Measurements from ENCODE around the gene GID8.

Gene GID8

DNA sequence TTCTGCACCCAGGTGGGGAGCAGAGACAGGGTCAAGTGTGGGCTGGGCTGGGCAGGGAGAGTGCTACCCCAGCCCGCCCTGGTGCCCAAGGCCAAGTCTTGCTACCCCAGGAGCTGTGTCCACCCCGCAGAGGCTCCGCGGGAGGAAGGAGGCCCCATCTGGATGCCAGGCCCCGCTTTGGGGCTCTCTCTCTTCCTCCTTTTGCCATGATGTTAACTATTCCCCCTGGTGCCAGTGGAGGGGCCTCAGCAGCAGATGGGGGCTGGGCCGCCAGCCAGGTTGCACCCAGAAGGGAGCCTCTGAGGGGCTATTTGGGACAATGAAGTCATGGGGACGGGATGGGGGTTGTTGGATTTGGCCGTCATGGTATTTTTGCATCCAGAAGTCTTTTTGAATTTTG lies 23.9 kb downstream of the GID8 start:
- TF ChIP-seq, protein P1, sequence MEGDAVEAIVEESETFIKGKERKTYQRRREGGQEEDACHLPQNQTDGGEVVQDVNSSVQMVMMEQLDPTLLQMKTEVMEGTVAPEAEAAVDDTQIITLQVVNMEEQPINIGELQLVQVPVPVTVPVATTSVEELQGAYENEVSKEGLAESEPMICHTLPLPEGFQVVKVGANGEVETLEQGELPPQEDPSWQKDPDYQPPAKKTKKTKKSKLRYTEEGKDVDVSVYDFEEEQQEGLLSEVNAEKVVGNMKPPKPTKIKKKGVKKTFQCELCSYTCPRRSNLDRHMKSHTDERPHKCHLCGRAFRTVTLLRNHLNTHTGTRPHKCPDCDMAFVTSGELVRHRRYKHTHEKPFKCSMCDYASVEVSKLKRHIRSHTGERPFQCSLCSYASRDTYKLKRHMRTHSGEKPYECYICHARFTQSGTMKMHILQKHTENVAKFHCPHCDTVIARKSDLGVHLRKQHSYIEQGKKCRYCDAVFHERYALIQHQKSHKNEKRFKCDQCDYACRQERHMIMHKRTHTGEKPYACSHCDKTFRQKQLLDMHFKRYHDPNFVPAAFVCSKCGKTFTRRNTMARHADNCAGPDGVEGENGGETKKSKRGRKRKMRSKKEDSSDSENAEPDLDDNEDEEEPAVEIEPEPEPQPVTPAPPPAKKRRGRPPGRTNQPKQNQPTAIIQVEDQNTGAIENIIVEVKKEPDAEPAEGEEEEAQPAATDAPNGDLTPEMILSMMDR (IDR thresholded peaks at IDR 0.05; ENCODE audit: control extremely low read depth, extremely low read depth, low read depth, missing control alignments) = no peak
- DNase-seq (ENCODE audit: extremely low spot score) = no peak
- ChIA-PET CTCF (interaction anchor here (3.3 kb wide), 1 partner anchor 11 kb away, joined by 18 read pairs; no protein-coding TSS in a partner anchor), POLR2A (no interaction called here)

DNA sequence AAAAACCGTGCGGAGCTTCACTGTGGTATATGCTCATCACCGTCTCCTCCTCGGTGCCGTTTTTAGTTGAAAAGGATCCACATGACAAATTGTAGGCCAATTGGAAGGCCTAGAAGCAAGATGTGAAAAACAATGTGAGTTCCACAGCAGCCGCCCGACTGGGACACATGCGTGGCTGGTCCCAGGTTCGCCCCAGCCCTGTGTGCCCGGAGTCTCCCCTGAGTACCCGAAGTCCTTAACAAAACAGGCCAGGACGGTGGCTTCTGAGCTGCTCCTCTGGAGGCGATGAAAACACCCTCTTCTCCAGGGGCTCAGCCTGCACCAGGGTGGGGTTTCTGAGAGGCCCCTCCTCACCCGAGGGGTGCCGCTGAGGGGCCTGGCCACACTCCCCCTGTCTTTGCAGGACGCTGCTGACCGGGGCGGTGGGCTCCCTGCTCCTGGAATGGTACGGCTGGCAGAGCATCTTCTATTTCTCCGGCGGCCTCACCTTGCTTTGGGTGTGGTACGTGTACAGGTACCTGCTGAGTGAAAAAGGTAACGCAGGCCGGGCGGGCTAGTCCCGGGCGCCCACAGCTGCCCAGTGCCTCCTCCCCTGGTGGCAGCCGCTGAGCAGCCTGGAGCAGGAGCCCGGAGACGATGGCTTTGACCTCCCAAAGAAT lies 24.4 kb downstream of the GID8 start:
- ChIA-PET CTCF (interaction anchor here (0.9 to 3.3 kb wide), 2 partner anchors 10 to 14 kb away, joined by 3 to 18 read pairs; no protein-coding TSS in a partner anchor), POLR2A (no interaction called here)
- TF ChIP-seq, protein P1 (IDR thresholded peaks at IDR 0.05; ENCODE audit: control extremely low read depth, extremely low read depth, low read depth, missing control alignments) = no peak
- no peak for DNase-seq (ENCODE audit: extremely low spot score)

DNA sequence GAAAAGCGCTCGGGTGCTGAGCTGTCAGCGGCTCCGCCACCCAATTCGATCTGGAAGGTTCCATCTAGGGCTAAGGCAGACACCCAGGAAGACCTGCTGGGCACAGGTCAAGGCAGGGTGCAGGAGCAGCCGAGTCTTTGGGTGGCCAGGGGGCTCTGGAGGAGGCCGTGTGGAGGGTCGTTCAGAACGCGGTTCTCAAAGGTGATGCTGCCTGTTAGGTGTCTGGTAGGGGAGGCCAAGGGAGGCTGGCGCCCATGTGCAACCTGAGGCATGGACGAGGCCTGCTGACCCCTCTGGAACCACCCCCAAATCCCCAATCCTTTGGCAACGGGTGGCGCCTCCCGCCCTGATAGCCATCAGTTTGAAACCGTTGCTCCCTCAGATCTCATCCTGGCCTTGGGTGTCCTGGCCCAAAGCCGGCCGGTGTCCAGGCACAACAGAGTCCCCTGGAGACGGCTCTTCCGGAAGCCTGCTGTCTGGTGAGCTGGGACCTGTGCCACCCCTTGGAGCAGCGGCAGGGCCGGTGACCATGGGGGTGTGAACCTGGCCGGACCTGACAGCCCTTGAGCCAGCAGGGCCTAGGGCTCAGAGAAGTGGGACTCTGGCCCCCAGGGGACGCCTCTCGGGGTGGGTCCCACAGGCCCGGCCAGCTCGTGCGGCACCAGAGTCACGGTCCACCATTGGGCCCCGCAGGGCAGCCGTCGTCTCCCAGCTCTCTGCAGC lies 25.1 kb downstream of the GID8 start:
- CTCF ChIA-PET = interaction anchor here (0.9 to 3.3 kb wide), 2 partner anchors 10 to 14 kb away, joined by 3 to 18 read pairs; no protein-coding TSS in a partner anchor

DNA sequence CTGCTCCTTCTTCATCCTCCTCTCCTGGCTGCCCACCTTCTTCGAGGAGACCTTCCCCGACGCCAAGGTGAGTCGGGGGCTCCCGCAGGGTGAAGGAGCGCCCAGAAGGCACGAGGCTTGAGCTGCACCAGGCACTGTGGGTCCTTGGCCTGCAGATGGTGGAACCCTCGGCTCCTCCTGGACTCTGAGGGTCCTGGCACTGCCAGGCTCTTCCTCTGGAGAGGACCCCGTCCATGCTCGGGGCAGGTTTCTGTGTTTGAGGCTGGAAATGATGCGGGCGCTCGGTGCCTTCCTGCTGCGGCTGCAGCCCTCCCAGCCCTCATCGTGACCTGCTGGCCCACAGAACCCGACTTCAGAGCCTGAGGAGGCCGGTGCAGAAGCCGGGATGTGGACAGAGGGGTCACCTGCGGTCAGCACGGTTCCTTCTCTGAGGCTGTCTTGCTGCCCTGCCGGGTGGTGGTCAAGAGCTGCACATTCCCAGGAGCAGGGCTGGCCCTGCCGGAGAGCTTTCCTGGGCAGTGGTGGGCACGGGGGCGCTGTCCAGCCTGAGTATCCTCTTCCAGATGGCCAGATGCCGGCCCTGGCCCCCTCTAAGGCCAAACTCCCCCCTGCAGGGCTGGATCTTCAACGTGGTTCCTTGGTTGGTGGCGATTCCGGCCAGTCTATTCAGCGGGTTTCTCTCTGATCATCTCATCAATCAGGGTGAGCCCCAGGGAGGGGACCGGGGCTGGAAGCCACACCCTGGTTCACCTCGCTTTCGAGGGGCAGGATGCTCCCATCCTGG lies 25.9 kb downstream of the GID8 start:
- CTCF ChIA-PET = interaction anchor here (0.9 to 3.3 kb wide), 6 partner anchors 9 to 65 kb away, joined by 3 to 18 read pairs (median 4); no protein-coding TSS in a partner anchor
- TF ChIP-seq, protein P1 (IDR thresholded peaks at IDR 0.05; ENCODE audit: control extremely low read depth, extremely low read depth, low read depth, missing control alignments) = no peak
- no peak for DNase-seq (ENCODE audit: extremely low spot score)
- POLR2A ChIA-PET = interaction anchor here (0.5 kb wide), 1 partner anchor 110 kb away, joined by 3 read pairs; no protein-coding TSS in a partner anchor

More for the DNA sequence above, 25.1 kb downstream of the GID8 start:
- no peak for DNase-seq (ENCODE audit: extremely low spot score)
- TF ChIP-seq, protein P1 (IDR thresholded peaks at IDR 0.05; ENCODE audit: control extremely low read depth, extremely low read depth, low read depth, missing control alignments) = no peak
- POLR2A ChIA-PET = no interaction called here

DNA sequence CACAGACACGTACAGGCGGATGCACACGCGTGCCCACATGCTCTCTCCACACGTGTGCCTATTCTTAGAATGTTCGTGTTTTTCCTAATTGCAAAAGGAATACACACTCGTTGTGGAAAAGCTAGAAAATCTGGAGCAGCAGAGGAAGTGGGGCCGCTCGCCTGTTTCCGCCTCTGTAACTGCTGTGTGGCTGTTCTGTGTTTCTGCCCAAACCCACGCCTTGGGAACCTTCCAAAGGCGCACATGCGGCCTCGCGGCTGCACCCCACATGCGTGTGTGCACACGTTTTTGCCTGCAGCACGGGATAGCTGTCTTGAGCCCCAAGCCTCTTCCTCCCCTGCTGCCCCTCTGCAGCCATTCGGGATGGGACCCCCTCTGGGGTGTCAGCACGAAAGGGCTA lies 26.8 kb downstream of the GID8 start:
- DNase-seq (ENCODE audit: extremely low spot score) = no peak
- POLR2A ChIA-PET = no interaction called here
- TF ChIP-seq, protein P1 (IDR thresholded peaks at IDR 0.05; ENCODE audit: control extremely low read depth, extremely low read depth, low read depth, missing control alignments) = no peak
- CTCF ChIA-PET = interaction anchor here (1.3 to 3.3 kb wide), 5 partner anchors 8 to 44 kb away, joined by 3 to 18 read pairs (median 8); no protein-coding TSS in a partner anchor

DNA sequence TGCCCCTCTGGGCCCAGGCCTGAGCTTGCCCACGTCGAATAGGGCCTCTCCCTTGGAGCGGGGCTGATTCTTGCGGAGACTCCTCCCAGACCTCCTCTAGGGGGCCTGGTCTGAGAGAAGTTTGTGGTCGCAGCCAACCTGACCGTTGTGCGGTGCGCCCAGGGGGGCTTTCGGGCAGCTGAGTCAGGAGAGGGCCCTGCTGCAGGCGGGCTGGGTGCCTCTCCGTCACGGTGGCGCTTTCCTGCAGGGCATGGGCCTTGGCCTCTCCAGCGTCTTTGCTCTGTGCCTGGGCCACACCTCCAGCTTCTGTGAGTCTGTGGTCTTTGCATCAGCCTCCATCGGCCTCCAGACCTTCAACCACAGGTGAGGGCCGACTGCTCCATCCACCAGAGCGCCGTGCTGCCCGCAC lies 27.4 kb downstream of the GID8 start:
- TF ChIP-seq, protein P1 (IDR thresholded peaks at IDR 0.05; ENCODE audit: control extremely low read depth, extremely low read depth, low read depth, missing control alignments) = no peak
- no peak for DNase-seq (ENCODE audit: extremely low spot score)
- POLR2A ChIA-PET = no interaction called here
- CTCF ChIA-PET = interaction anchor here (1.6 to 2.9 kb wide), 3 partner anchors 11 to 44 kb away, joined by 6 to 9 read pairs (median 8); no protein-coding TSS in a partner anchor

All from GM10248 (cell line).